Central memory CD8-positive, alpha-beta T cell (primary cell): ENCODE results near the gene SLIT1.
A peak's percentile ranks its signal among the peaks of the same experiment; 100 is the strongest.

ENCODE experiments used
- ATAC-seq: fragments of 150-1000 bp; cut with Tn5 transposase; replicated peaks from 2 replicates; pipeline ENCODE4 v1.10.0; 2022; ENCODE audit warnings: mild to moderate bottlenecking, moderate FRiP score, moderate number of reproducible peaks; ENCODE audit not compliant: poor library complexity, severe bottlenecking; ENCODE audit errors: extremely low read depth
- DNase-seq, 2 donors: peaks; one replicate each; pipeline ENCODE4 v3.0.0; 2021; ENCODE audit warnings: low spot score in 2 of 2
- H3K27ac Mint-ChIP-seq: one replicate; pipeline ENCODE4 v1.8.0; 2022; ENCODE audit warnings: low read depth, mild to moderate bottlenecking, moderate library complexity, mixed read lengths
- H3K27me3 Mint-ChIP-seq: one replicate; pipeline ENCODE4 v1.8.0; 2022; ENCODE audit warnings: mixed read lengths
- H3K36me3 Mint-ChIP-seq: one replicate; pipeline ENCODE4 v1.8.0; 2022; ENCODE audit warnings: mild to moderate bottlenecking, moderate library complexity, mixed read lengths; ENCODE audit not compliant: insufficient read depth
- H3K4me1 Mint-ChIP-seq: one replicate; pipeline ENCODE4 v1.8.0; 2022; ENCODE audit warnings: mixed read lengths
- H3K4me3 Mint-ChIP-seq: one replicate; pipeline ENCODE4 v1.8.0; 2022; ENCODE audit warnings: mild to moderate bottlenecking, moderate library complexity, mixed read lengths
- H3K9me3 Mint-ChIP-seq: one replicate; pipeline ENCODE4 v1.8.0; 2022; ENCODE audit warnings: mixed read lengths

The SLIT1 gene

GRCh38 chr10:97075961-97076525 is 109.7 kb downstream of the SLIT1 start:
- DNase-seq (no peak), ATAC-seq (no peak)
- Mint-ChIP-seq H3K27me3 (peaks cover 42% of the 10 kb centered on the region), H3K4me1 (no peaks in the 10 kb centered on the region), H3K27ac (no peak overlapping the region), H3K4me3 (no peak overlapping the region), H3K9me3 (no peaks in the 10 kb centered on the region), H3K36me3 (no peaks in the 10 kb centered on the region)

GRCh38 chr10:97075421-97075820 is 110.3 kb downstream of the SLIT1 start:
- Mint-ChIP-seq H3K36me3 (peaks cover 2% of the 10 kb centered on the region), H3K27ac (no peak overlapping the region), H3K4me3 (no peak overlapping the region), H3K4me1 (no peaks in the 10 kb centered on the region), H3K27me3 (peaks cover 42% of the 10 kb centered on the region), H3K9me3 (no peaks in the 10 kb centered on the region)
- DNase-seq (no peak), ATAC-seq (no peak)

- no peaks in the 10 kb centered on the region for H3K9me3 Mint-ChIP-seq
- H3K27me3 Mint-ChIP-seq, result peaks cover 35% of the 10 kb centered on the region
- DNase-seq (no peak), ATAC-seq (no peak)
- H3K4me1 Mint-ChIP-seq, result no peaks in the 10 kb centered on the region
- no peak overlapping the region for H3K27ac Mint-ChIP-seq
- H3K36me3 Mint-ChIP-seq, result peaks cover 3% of the 10 kb centered on the region
- H3K4me3 Mint-ChIP-seq, result no peak overlapping the region
Observed at GRCh38 chr10:97074256-97075145, 111.3 kb downstream of the SLIT1 start.

DNA sequence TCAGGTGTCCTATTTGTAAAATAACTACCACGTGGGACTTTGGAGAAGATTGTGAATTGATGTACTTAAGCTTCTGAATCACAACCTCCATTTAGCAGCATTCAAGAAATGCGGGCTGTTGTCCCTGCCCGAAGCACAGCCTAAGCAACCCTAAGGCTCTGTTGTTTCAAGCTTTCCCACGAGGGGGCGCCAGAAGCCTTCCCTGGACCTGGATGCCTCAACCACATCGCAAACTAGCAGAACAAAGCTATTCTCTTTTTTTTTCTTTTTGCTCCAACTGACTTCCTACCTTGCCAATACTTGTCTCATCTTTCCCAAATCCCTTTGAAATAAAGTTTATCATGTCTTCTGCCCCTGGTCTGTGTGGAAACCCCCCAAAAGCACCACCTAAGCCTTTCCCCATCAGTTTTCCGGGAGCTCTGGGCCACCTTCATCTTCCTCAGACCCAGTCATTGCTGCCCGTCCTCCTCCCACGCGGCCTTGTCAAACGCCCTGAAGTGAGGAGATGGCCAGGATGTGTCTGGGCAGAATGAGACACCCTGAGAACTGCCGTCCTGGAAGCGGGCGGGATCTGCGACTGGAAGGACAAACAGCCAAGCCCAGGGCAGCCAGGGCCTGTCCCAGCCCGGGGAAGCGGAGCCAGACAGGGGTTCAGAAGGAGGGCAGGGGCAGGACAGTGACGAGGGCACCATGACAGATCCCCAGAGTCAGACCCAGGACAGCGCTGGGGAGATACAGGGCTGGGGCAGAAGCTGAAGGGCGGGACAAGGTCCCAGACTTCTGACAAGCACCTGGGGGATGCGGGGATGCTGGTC is 112.7 kb downstream of the SLIT1 start:
- Mint-ChIP-seq H3K4me3 (no peak overlapping the region), H3K27me3 (peaks cover 23% of the 10 kb centered on the region), H3K9me3 (no peaks in the 10 kb centered on the region), H3K27ac (no peak overlapping the region), H3K4me1 (no peaks in the 10 kb centered on the region), H3K36me3 (peaks cover 3% of the 10 kb centered on the region)
- peak; percentile 52 for ATAC-seq
- peak; percentile 72 to 81 for DNase-seq

- DNase-seq (no peak), ATAC-seq (no peak)
- Mint-ChIP-seq H3K4me1 (no peaks in the 10 kb centered on the region), H3K27ac (no peak overlapping the region), H3K36me3 (peaks cover 3% of the 10 kb centered on the region), H3K27me3 (peaks cover 23% of the 10 kb centered on the region), H3K4me3 (no peak overlapping the region), H3K9me3 (no peaks in the 10 kb centered on the region)
Observed at GRCh38 chr10:97071496-97071895, 114.3 kb downstream of the SLIT1 start.

DNA sequence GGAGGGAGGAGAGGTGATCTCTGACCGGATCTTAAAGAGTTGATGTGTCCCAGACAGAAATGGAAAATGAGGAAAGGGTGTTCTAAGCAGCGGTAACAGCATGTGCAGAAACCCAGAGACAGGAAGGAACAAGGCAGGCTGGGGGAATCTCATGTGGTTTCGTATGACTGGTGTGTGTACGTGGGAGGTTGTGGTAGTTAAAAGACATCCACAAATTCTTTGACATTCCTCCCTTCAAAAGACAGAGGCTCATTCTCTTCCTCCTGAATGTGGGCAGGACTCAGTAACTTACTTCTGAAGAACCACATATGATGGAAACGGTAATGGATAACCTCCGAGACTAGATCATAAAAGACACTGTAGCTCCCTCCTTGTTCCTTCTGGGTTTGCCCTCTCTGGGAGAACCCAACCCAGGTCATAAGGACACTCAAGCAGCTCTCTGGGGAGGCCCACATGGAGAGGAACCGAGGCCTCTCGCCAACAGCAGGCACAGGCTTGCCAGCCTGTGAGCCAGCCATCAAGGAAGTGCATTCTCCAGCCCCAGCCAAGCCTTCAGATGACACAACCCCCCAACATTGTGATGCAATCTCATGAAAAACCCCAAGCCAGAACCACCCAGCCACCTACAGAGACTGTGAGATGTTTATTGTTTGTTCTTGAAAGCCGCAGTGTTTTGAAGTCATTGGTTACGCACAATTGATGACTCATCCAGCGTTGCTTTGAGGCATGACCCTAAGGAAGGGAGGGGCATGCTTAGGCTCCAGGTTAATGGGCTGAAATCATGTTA is 116.0 kb downstream of the SLIT1 start:
- H3K9me3 Mint-ChIP-seq, result no peaks in the 10 kb centered on the region
- peak; percentile 59 for ATAC-seq
- H3K36me3 Mint-ChIP-seq, result peaks cover 3% of the 10 kb centered on the region
- DNase-seq, result no peak
- H3K4me1 Mint-ChIP-seq, result no peaks in the 10 kb centered on the region
- H3K27me3 Mint-ChIP-seq, result peaks cover 23% of the 10 kb centered on the region
- H3K27ac Mint-ChIP-seq, result no peak overlapping the region
- no peak overlapping the region for H3K4me3 Mint-ChIP-seq

DNA sequence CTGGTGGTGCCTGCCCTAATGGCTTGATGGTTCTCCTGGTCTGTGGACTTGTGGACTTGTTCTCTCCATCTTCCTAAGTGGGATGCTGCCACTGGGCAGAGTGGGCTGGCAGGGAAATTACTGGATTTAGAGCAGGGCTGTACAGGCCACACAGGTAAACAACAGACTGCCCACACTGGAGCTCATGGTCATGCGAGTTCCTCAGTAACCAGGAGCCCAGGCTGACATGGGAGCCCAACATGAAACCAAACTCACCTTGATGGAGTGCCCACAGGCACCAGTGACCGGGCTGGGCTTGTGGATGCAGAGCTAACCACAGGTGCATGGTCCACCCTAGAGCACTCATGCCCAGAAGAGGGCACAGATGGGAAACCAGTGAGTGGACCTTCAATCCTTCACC is 116.7 kb downstream of the SLIT1 start:
- no peaks in the 10 kb centered on the region for H3K4me1 Mint-ChIP-seq
- H3K27me3 Mint-ChIP-seq, result peaks cover 23% of the 10 kb centered on the region
- ATAC-seq (no peak), DNase-seq (no peak)
- H3K4me3 Mint-ChIP-seq, result no peak overlapping the region
- H3K36me3 Mint-ChIP-seq, result peaks cover 3% of the 10 kb centered on the region
- H3K27ac Mint-ChIP-seq, result no peak overlapping the region
- no peaks in the 10 kb centered on the region for H3K9me3 Mint-ChIP-seq

- no peaks in the 10 kb centered on the region for H3K9me3 Mint-ChIP-seq
- H3K4me1 Mint-ChIP-seq, result no peaks in the 10 kb centered on the region
- no peak overlapping the region for H3K27ac Mint-ChIP-seq
- DNase-seq (no peak), ATAC-seq (no peak)
- peaks cover 3% of the 10 kb centered on the region for H3K36me3 Mint-ChIP-seq
- peaks cover 22% of the 10 kb centered on the region for H3K27me3 Mint-ChIP-seq
- no peak overlapping the region for H3K4me3 Mint-ChIP-seq
Observed at GRCh38 chr10:97067716-97068391, 117.9 kb downstream of the SLIT1 start.

GRCh38 chr10:97066877-97067555 is 118.7 kb downstream of the SLIT1 start:
- Mint-ChIP-seq H3K4me1 (no peaks in the 10 kb centered on the region), H3K9me3 (no peaks in the 10 kb centered on the region), H3K4me3 (no peak overlapping the region), H3K27ac (no peak overlapping the region), H3K36me3 (peaks cover 3% of the 10 kb centered on the region), H3K27me3 (peaks cover 14% of the 10 kb centered on the region)
- DNase-seq, result no peak
- no peak for ATAC-seq

GRCh38 chr10:97065686-97066660 is 119.8 kb downstream of the SLIT1 start:
- H3K9me3 Mint-ChIP-seq, result no peaks in the 10 kb centered on the region
- H3K4me1 Mint-ChIP-seq, result no peaks in the 10 kb centered on the region
- H3K4me3 Mint-ChIP-seq, result no peak overlapping the region
- H3K27me3 Mint-ChIP-seq, result peaks cover 4% of the 10 kb centered on the region
- no peak overlapping the region for H3K27ac Mint-ChIP-seq
- no peak for ATAC-seq
- no peak for DNase-seq
- H3K36me3 Mint-ChIP-seq, result peaks cover 3% of the 10 kb centered on the region

- no peak for ATAC-seq
- Mint-ChIP-seq H3K27ac (no peak overlapping the region), H3K9me3 (no peaks in the 10 kb centered on the region), H3K27me3 (no peaks in the 10 kb centered on the region), H3K4me1 (no peaks in the 10 kb centered on the region), H3K36me3 (no peaks in the 10 kb centered on the region), H3K4me3 (no peak overlapping the region)
- DNase-seq, result no peak
Observed at GRCh38 chr10:97065128-97065527, 120.6 kb downstream of the SLIT1 start.
